K562 (cell line): ENCODE data around the gene TRABD2B. TPM values are rescaled to one million over a fixed set of nuclear protein-coding genes. Genes with fewer than 3 reads are reported as not detected.

Experiments
- ATAC-seq: fragments of 200-7000 bp; cut with Tn5 transposase; 3 replicates; pipeline ENCODE4 v1.9.1; 2020; ENCODE audit warnings: moderate library complexity
- BruUV-seq: library from RNA; stranded (reverse); fragments of 400-500 nt; replicated peaks from 2 replicates; lab custom pipeline; 2021; lab: Mats Ljungman, UMichigan
- CTCF ChIA-PET: fragments of 300-600 bp; formaldehyde crosslinking; extraction: SDS; loops from one replicate; lab custom pipeline; 2021; ENCODE audit warnings: low intra/inter-chr PET ratio; lab: Yijun Ruan, JAX
- POLR2A ChIA-PET: fragments of 300-600, 350-650 bp; sonication (Branson Sonifier 250); formaldehyde crosslinking; extraction: SDS; loops from one replicate; lab custom pipeline; 2021; ENCODE audit warnings: antibody characterized with exemption, inconsistent platforms; lab: Yijun Ruan, JAX
- DNase-seq, 4 experiments: peaks; one replicate each; pipeline versions ENCODE4 v3.0.0 to v3.0.0-alpha.2; 2011 to 2018; ENCODE audit warnings: low spot score in 3 of 4, mixed read lengths in 3 of 4; ENCODE audit errors: extremely low read depth in 1 of 4
- FAIRE-seq: peaks from 2 replicates; lab custom pipeline; 2011; peaks lifted over from hg19 to GRCh38; lab: Jason Lieb, UNC
- H2AFZ ChIP-seq: 2 replicates; pipeline ENCODE4 v1.6.0; 2011; ENCODE audit warnings: low read depth, low read length, control low read depth, inconsistent platforms
- H3K27ac ChIP-seq: fragments of 200-600 bp; 3 replicates; pipeline ENCODE4 v1.8.0; 2011; ENCODE audit warnings: low read depth, mild to moderate bottlenecking, control low read depth, inconsistent platforms, low read length, moderate library complexity, mixed read lengths; ENCODE audit errors: extremely low read depth
- H3K27me3 ChIP-seq, 2 experiments: fragments of 300-600 bp in 1 of 2; 2 replicates in 1 of 2; 3 replicates in 1 of 2; pipeline versions ENCODE4 v1.6.0 to v1.8.0; 2011; ENCODE audit warnings: inconsistent platforms in 2 of 2, low read length in 2 of 2, mild to moderate bottlenecking in 1 of 2, mixed read lengths in 1 of 2, moderate library complexity in 1 of 2; ENCODE audit not compliant: control insufficient read depth in 2 of 2, insufficient read depth in 2 of 2
- H3K36me3 ChIP-seq: fragments of 300-600 bp; 3 replicates; pipeline ENCODE4 v1.8.0; 2011; ENCODE audit warnings: mild to moderate bottlenecking, low read length, inconsistent platforms; ENCODE audit not compliant: control insufficient read depth, insufficient read depth
- H3K4me1 ChIP-seq, 2 experiments: fragments of 200-600 bp in 1 of 2; replicated peaks in 1 of 2; 2 replicates in 1 of 2; 3 replicates in 1 of 2; pipeline versions ENCODE4 v1.5.1 to v1.8.0; 2011; ENCODE audit warnings: inconsistent platforms in 2 of 2, low read length in 2 of 2, mild to moderate bottlenecking in 1 of 2, mixed read lengths in 1 of 2, moderate library complexity in 1 of 2; ENCODE audit not compliant: control insufficient read depth in 2 of 2, insufficient read depth in 2 of 2
- H3K4me2 ChIP-seq: 2 replicates; pipeline ENCODE4 v1.6.1; 2011; ENCODE audit warnings: low read length, control low read depth, inconsistent platforms, mixed read lengths; ENCODE audit not compliant: insufficient read depth
- H3K4me3 ChIP-seq: fragments of 200-600 bp; sonication (generic), shearing (Covaris generic); 2 replicates; pipeline ENCODE4 v1.5.1; 2016; ENCODE audit warnings: control low read depth, inconsistent platforms
- H3K79me2 ChIP-seq: fragments of 200-600 bp; 3 replicates; pipeline ENCODE4 v1.8.0; 2011; ENCODE audit warnings: low read length, inconsistent platforms; ENCODE audit not compliant: control insufficient read depth, insufficient read depth
- H3K9ac ChIP-seq, 2 experiments: 2 replicates each; pipeline versions ENCODE4 v1.6.0 to v1.6.1; 2011; ENCODE audit warnings: low read depth in 2 of 2, low read length in 2 of 2, control low read depth in 1 of 2, inconsistent platforms in 1 of 2, mild to moderate bottlenecking in 1 of 2, mixed read lengths in 1 of 2; ENCODE audit not compliant: insufficient read depth in 1 of 2
- H3K9me1 ChIP-seq: one replicate; pipeline ENCODE4 v1.6.0; 2011; ENCODE audit warnings: inconsistent platforms, mild to moderate bottlenecking, low read length, moderate library complexity; ENCODE audit not compliant: control insufficient read depth, insufficient read depth
- H3K9me3 ChIP-seq: replicated peaks from 2 replicates; pipeline ENCODE4 v1.5.1; 2011; ENCODE audit warnings: low read depth, low read length, inconsistent platforms; ENCODE audit not compliant: control insufficient read depth, insufficient read depth
- H4K20me1 ChIP-seq: replicated peaks from 2 replicates; pipeline ENCODE4 v1.6.1; 2011; ENCODE audit warnings: low read length, inconsistent platforms, mixed read lengths; ENCODE audit not compliant: control insufficient read depth, insufficient read depth
- CREBBP ChIP-seq: IDR thresholded peaks from one replicate; pipeline ENCODE4 v1.6.1; 2012; ENCODE audit warnings: low read depth, mild to moderate bottlenecking, control low read depth, inconsistent platforms, low read length
- EWSR1 ChIP-seq: fragments of 450-650 bp; IDR thresholded peaks from 2 replicates; pipeline ENCODE4 v1.6.1; 2018; ENCODE audit warnings: borderline replicate concordance, mild to moderate bottlenecking, low read depth, moderate library complexity; ENCODE audit not compliant: partially characterized antibody
- MNT ChIP-seq, 2 experiments: fragments of 450-650 bp; conservative IDR thresholded peaks; 2 replicates each; pipeline ENCODE4 v1.6.1; 2017; ENCODE audit warnings: mild to moderate bottlenecking in 2 of 2, moderate library complexity in 2 of 2
- PTBP1 ChIP-seq: fragments of 200-400 bp; formaldehyde crosslinking; IDR thresholded peaks from 2 replicates; pipeline ENCODE4 v1.6.1; 2017; ENCODE audit warnings: low read depth, low read length
- WGBS: fragments of 100-300 bp; shearing (Covaris generic); methylation state at CpG from one replicate; pipeline ENCODE4 v1.1.6; 2016; ENCODE audit warnings: low coverage, mixed read lengths; ENCODE audit not compliant: insufficient coverage; ENCODE audit errors: missing lambda C conversion rate; 5-methylcytosine and 5-hydroxymethylcytosine counted together
- in situ Hi-C: fragments of 300-500 bp; cut with MboI; formaldehyde crosslinking; loops from 4 replicates; pipeline ENCODE4 v1.15.0; 2018; ENCODE audit warnings: inconsistent platforms, mixed read lengths
- intact Hi-C: fragments of 100-400 bp; cut with micrococcal nuclease; formaldehyde crosslinking; loops from 2 replicates; pipeline ENCODE4 v1.14.2; 2022
- polyA plus RNA-seq, 8 experiments: library from polyadenylated mRNA; depleted of rRNA in 4 of 8; stranded (reverse) in 5 of 8; unstranded in 3 of 8; fragments of >200 nt; fragmentation: Nextera tagmentation in 2 of 8; fragmentation: Illumina TruSeq in 1 of 8; extraction: Ambion mirVana in 2 of 8; extraction: Trizol in 1 of 8; gene quantifications; 2 replicates each; pipeline versions ENCODE4 v1.2.1 to v1.2.3, GENCODE V29; 2011 to 2014; ENCODE audit warnings: inconsistent platforms in 1 of 8, missing spikeins in 1 of 8
- total RNA-seq, 7 experiments: library from RNA; depleted of rRNA in 6 of 7; stranded (reverse); fragments of >200 nt in 6 of 7; fragmentation: Illumina TruSeq in 2 of 7; extraction: Trizol in 2 of 7; gene quantifications; 2 replicates each; pipeline versions ENCODE4 v1.2.1 to v1.2.3, GENCODE V29; 2011 to 2021; ENCODE audit warnings: low replicate concordance in 1 of 7

Gene TRABD2B
- total and polyA plus RNA-seq, 9 of the 15 experiments (the other 6 are each of a cell fraction or from before 2014, with no cell fraction given): not detected

GRCh38 chr1:48038270-48038767 is 41.1 kb upstream of the TRABD2B start:
- no peak overlapping the region for H3K27ac ChIP-seq
- no peak for FAIRE-seq
- no peak for DNase-seq
- intact Hi-C loops: no loop called here
- ChIA-PET CTCF (no interaction called here), POLR2A (interaction anchor here (0.6 to 0.7 kb wide), 2 partner anchors 17 to 515 kb away, joined by 4 read pairs; no protein-coding TSS in a partner anchor)
- no peak for ATAC-seq
- no peak overlapping the region for H3K4me3 ChIP-seq
- no peaks in the 10 kb centered on the region for H3K9me1 ChIP-seq
- H3K4me2 ChIP-seq: no peak overlapping the region
- no peaks in the 10 kb centered on the region for H3K36me3 ChIP-seq
- in situ Hi-C loops: no loop called here
- no peak overlapping the region for H3K9ac ChIP-seq
- TF ChIP-seq PTBP1 (no peak), EWSR1 (no peak), CREBBP (peak; percentile 95), MNT (conservative IDR thresholded peaks at IDR 0.05) (no peak)
- TF ChIP-seq, all 486 proteins: peak for 1
- no peaks in the 10 kb centered on the region for H3K4me1 ChIP-seq
- no TSS peak for BruUV-seq
- WGBS: 0% methylated on average over 2 of the region's 2 CpGs
- H4K20me1 ChIP-seq: no peaks in the 10 kb centered on the region; the same call in 1 of the 2 replicates
- no peaks in the 10 kb centered on the region for H3K79me2 ChIP-seq
- no peak overlapping the region for H2AFZ ChIP-seq
- peaks cover 0 to 8% of the 10 kb centered on the region in 2 experiments; a peak in 2 of 5 replicates for H3K27me3 ChIP-seq
- H3K9me3 ChIP-seq: no peaks in the 10 kb centered on the region
